Measurements from ENCODE around the gene TCHP. TPM values are rescaled to one million over a fixed set of nuclear protein-coding genes. Genes with fewer than 3 reads are reported as not detected.
"Not testable (repeated sequence)": the region's sequence is repeated elsewhere in the genome, so short reads cannot be mapped to it uniquely, and the experiment has no call there.

TCHP gene
- total RNA-seq, 1 donor = 8.7 TPM

GRCh38 chr12:109858764-109859163 is 41.3 kb upstream of the TCHP start:
- H2AFZ ChIP-seq (ENCODE audit: low read length) = no peak overlapping the region
- no peak overlapping the region for H3K4me3 ChIP-seq (ENCODE audit: insufficient read depth, low read length)
- H4K20me1 ChIP-seq (ENCODE audit: insufficient read depth, low read length) = peaks cover 11% of the 10 kb centered on the region
- H3K36me3 ChIP-seq (ENCODE audit: insufficient read depth, low read length) = peaks cover 35% of the 10 kb centered on the region
- TF ChIP-seq CTCF (IDR thresholded peaks at IDR 0.05; ENCODE audit: extremely low read depth, low read depth, low read length) = no peak
- no peak overlapping the region for H3K27ac ChIP-seq (ENCODE audit: low read depth, low read length)
- DNase-seq (ENCODE audit: insufficient read length, low spot score, missing footprints) = no peak
- no peaks in the 10 kb centered on the region for H3K27me3 ChIP-seq (ENCODE audit: insufficient read depth, low read length)
- peaks cover 27% of the 10 kb centered on the region for H3K79me2 ChIP-seq (ENCODE audit: insufficient read depth, low read length)
- H3K4me1 ChIP-seq (ENCODE audit: insufficient read depth, low read length) = no peaks in the 10 kb centered on the region
- no peaks in the 10 kb centered on the region for H3K9me3 ChIP-seq (ENCODE audit: low read depth, low read length)
- no peak overlapping the region for H3K4me2 ChIP-seq (ENCODE audit: insufficient read depth, low read length)

GRCh38 chr12:109860977-109861376 is 39.1 kb upstream of the TCHP start:
- H3K27ac ChIP-seq (ENCODE audit: low read depth, low read length) = no peak overlapping the region
- H3K79me2 ChIP-seq (ENCODE audit: insufficient read depth, low read length) = peaks cover 45% of the 10 kb centered on the region
- no peak overlapping the region for H3K4me3 ChIP-seq (ENCODE audit: insufficient read depth, low read length)
- H3K4me1 ChIP-seq (ENCODE audit: insufficient read depth, low read length) = peaks cover 6% of the 10 kb centered on the region
- no peak overlapping the region for H2AFZ ChIP-seq (ENCODE audit: low read length)
- H3K36me3 ChIP-seq (ENCODE audit: insufficient read depth, low read length) = peaks cover 29% of the 10 kb centered on the region
- no peak overlapping the region for H3K4me2 ChIP-seq (ENCODE audit: insufficient read depth, low read length)
- no peak for TF ChIP-seq CTCF (IDR thresholded peaks at IDR 0.05; ENCODE audit: extremely low read depth, low read depth, low read length)
- no peak for DNase-seq (ENCODE audit: insufficient read length, low spot score, missing footprints)
- H3K27me3 ChIP-seq (ENCODE audit: insufficient read depth, low read length) = no peaks in the 10 kb centered on the region
- H3K9me3 ChIP-seq (ENCODE audit: low read depth, low read length) = no peaks in the 10 kb centered on the region
- peaks cover 23% of the 10 kb centered on the region for H4K20me1 ChIP-seq (ENCODE audit: insufficient read depth, low read length)

GRCh38 chr12:109861689-109862314 is 38.3 kb upstream of the TCHP start:
- Histone ChIP-seq H3K4me3 (ENCODE audit: insufficient read depth, low read length) (no peak overlapping the region), H3K4me2 (ENCODE audit: insufficient read depth, low read length) (no peak overlapping the region), H3K4me1 (ENCODE audit: insufficient read depth, low read length) (peaks cover 6% of the 10 kb centered on the region), H2AFZ (ENCODE audit: low read length) (no peak overlapping the region), H3K9me3 (ENCODE audit: low read depth, low read length) (no peaks in the 10 kb centered on the region), H3K79me2 (ENCODE audit: insufficient read depth, low read length) (peaks cover 52% of the 10 kb centered on the region), H3K27ac (ENCODE audit: low read depth, low read length) (no peak overlapping the region), H3K36me3 (ENCODE audit: insufficient read depth, low read length) (peaks cover 28% of the 10 kb centered on the region), H4K20me1 (ENCODE audit: insufficient read depth, low read length) (peaks cover 23% of the 10 kb centered on the region), H3K27me3 (ENCODE audit: insufficient read depth, low read length) (no peaks in the 10 kb centered on the region)
- no peak for DNase-seq (ENCODE audit: insufficient read length, low spot score, missing footprints)
- no peak for TF ChIP-seq CTCF (IDR thresholded peaks at IDR 0.05; ENCODE audit: extremely low read depth, low read depth, low read length)

GRCh38 chr12:109862491-109862890 is 37.6 kb upstream of the TCHP start:
- H3K9me3 ChIP-seq (ENCODE audit: low read depth, low read length); H2AFZ ChIP-seq (ENCODE audit: low read length); H3K4me2 ChIP-seq (ENCODE audit: insufficient read depth, low read length); H3K27me3 ChIP-seq (ENCODE audit: insufficient read depth, low read length); H3K27ac ChIP-seq (ENCODE audit: low read depth, low read length); H3K4me3 ChIP-seq (ENCODE audit: insufficient read depth, low read length); H3K4me1 ChIP-seq (ENCODE audit: insufficient read depth, low read length); DNase-seq (ENCODE audit: insufficient read length, low spot score, missing footprints): not testable (repeated sequence)
- Histone ChIP-seq H3K36me3 (ENCODE audit: insufficient read depth, low read length) (peaks cover 21% of the 10 kb centered on the region), H4K20me1 (ENCODE audit: insufficient read depth, low read length) (peaks cover 23% of the 10 kb centered on the region), H3K79me2 (ENCODE audit: insufficient read depth, low read length) (peaks cover 55% of the 10 kb centered on the region)

Measured in osteoblast (primary cell).